Liver (tissue), 9 donors: ENCODE measurements around the gene LSMEM2. TPM values are rescaled to one million over a fixed set of nuclear protein-coding genes. Genes with fewer than 3 reads are reported as not detected.

Source experiments
- DNase-seq: peaks from one replicate; pipeline ENCODE4 v3.0.0-alpha.2; 2017; ENCODE audit warnings: low spot score
- H3K27ac ChIP-seq, 2 donors: one replicate each; pipeline ENCODE4 v1.7.0; 2013; ENCODE audit warnings: inconsistent platforms in 2 of 2, low read length in 2 of 2, control low read depth in 1 of 2, low read depth in 1 of 2, mild to moderate bottlenecking in 1 of 2
- H3K27me3 ChIP-seq, 4 donors: one replicate each; pipeline versions ENCODE4 v1.6.1 to v1.7.0; 2013; ENCODE audit warnings: low read length in 3 of 4, inconsistent platforms in 1 of 4, mild to moderate bottlenecking in 1 of 4, moderate library complexity in 1 of 4; ENCODE audit not compliant: control insufficient read depth in 4 of 4, insufficient read depth in 4 of 4
- H3K36me3 ChIP-seq, 4 donors: one replicate each; pipeline versions ENCODE4 v1.6.1 to v1.7.0; 2013; ENCODE audit warnings: low read length in 3 of 4, mild to moderate bottlenecking in 3 of 4, low read depth in 1 of 4, moderate library complexity in 1 of 4; ENCODE audit not compliant: control insufficient read depth in 4 of 4, insufficient read depth in 3 of 4
- H3K4me1 ChIP-seq, 4 donors: one replicate each; pipeline versions ENCODE4 v1.6.1 to v1.7.0; 2013; ENCODE audit warnings: low read length in 3 of 4, mild to moderate bottlenecking in 3 of 4, moderate library complexity in 1 of 4; ENCODE audit not compliant: control insufficient read depth in 4 of 4, insufficient read depth in 4 of 4
- H3K4me3 ChIP-seq, 3 donors: one replicate each; pipeline versions ENCODE4 v1.6.1 to v1.7.0; 2013; ENCODE audit warnings: low read length in 3 of 3, control low read depth in 1 of 3, low read depth in 1 of 3, mild to moderate bottlenecking in 1 of 3
- H3K9ac ChIP-seq, 2 donors: one replicate each; pipeline ENCODE4 v1.7.0; 2013; ENCODE audit warnings: low read length in 2 of 2, mild to moderate bottlenecking in 2 of 2, moderate library complexity in 2 of 2, control low read depth in 1 of 2, low read depth in 1 of 2
- H3K9me3 ChIP-seq, 4 donors: one replicate each; pipeline versions ENCODE4 v1.6.1 to v1.7.0; 2013; ENCODE audit warnings: low read length in 3 of 4; ENCODE audit not compliant: control insufficient read depth in 4 of 4
- EGR1 ChIP-seq, 2 donors: IDR thresholded peaks; 2 replicates each; pipeline ENCODE4 v1.6.1; 2016 to 2018; ENCODE audit warnings: antibody characterized with exemption in 2 of 2, low read depth in 2 of 2
- FOXA1 ChIP-seq: IDR thresholded peaks from 2 replicates; pipeline ENCODE4 v1.6.1; 2016; ENCODE audit warnings: antibody characterized with exemption
- FOXA2 ChIP-seq: IDR thresholded peaks from 2 replicates; pipeline ENCODE4 v1.6.1; 2016; ENCODE audit warnings: antibody characterized with exemption
- GABPA ChIP-seq, 2 donors: IDR thresholded peaks in 1 of 2; conservative IDR thresholded peaks in 1 of 2; 2 replicates each; pipeline ENCODE4 v1.6.1; 2016; ENCODE audit warnings: antibody characterized with exemption in 2 of 2, mild to moderate bottlenecking in 1 of 2, moderate library complexity in 1 of 2
- HNF4A ChIP-seq, 2 donors: conservative IDR thresholded peaks; 2 replicates each; pipeline ENCODE4 v1.6.1; 2016; ENCODE audit warnings: antibody characterized with exemption in 2 of 2, mild to moderate bottlenecking in 2 of 2
- HNF4G ChIP-seq: IDR thresholded peaks from 2 replicates; pipeline ENCODE4 v1.6.1; 2016; ENCODE audit warnings: antibody characterized with exemption
- JUND ChIP-seq, 2 donors: IDR thresholded peaks; 2 replicates each; pipeline ENCODE4 v1.6.1; 2016; ENCODE audit warnings: antibody characterized with exemption in 2 of 2
- NR2F2 ChIP-seq: IDR thresholded peaks from 2 replicates; pipeline ENCODE4 v1.6.1; 2016; ENCODE audit warnings: antibody characterized with exemption
- RAD21 ChIP-seq, 2 donors: IDR thresholded peaks; 2 replicates each; pipeline ENCODE4 v1.6.1; 2016; ENCODE audit warnings: antibody characterized with exemption in 2 of 2, mild to moderate bottlenecking in 2 of 2
- RXRA ChIP-seq, 2 donors: IDR thresholded peaks; 2 replicates each; pipeline ENCODE4 v1.6.1; 2017 to 2018; ENCODE audit warnings: antibody characterized with exemption in 2 of 2, mild to moderate bottlenecking in 1 of 2
- SP1 ChIP-seq: IDR thresholded peaks from 2 replicates; pipeline ENCODE4 v1.6.1; 2018; ENCODE audit warnings: antibody characterized with exemption, mild to moderate bottlenecking
- TAF1 ChIP-seq: conservative IDR thresholded peaks from 2 replicates; pipeline ENCODE4 v1.6.1; 2016; ENCODE audit warnings: antibody characterized with exemption, mild to moderate bottlenecking
- YY1 ChIP-seq: IDR thresholded peaks from 2 replicates; pipeline ENCODE4 v1.6.1; 2016; ENCODE audit warnings: antibody characterized with exemption, mild to moderate bottlenecking
- WGBS: extraction: QIAGEN DNeasy Blood & Tissue Kit; methylation state at CpG from one replicate; pipeline ENCODE4 v1.1.7; 2013; 5-methylcytosine and 5-hydroxymethylcytosine counted together
- polyA plus RNA-seq, 2 donors: library from polyadenylated mRNA; stranded (reverse) in 1 of 2; unstranded in 1 of 2; fragments of 200-250 nt in 1 of 2; fragments of >200 nt in 1 of 2; fragmentation: Nextera tagmentation in 1 of 2; extraction: Ambion mirVana in 1 of 2; gene quantifications; one replicate each; pipeline versions ENCODE4 v1.2.1 to v1.2.3, GENCODE V29; 2013 to 2015
- total RNA-seq, 2 donors: library from RNA; depleted of rRNA; stranded (reverse); fragments of >200 nt; gene quantifications; one replicate each; pipeline ENCODE4 v1.2.3, GENCODE V29; 2014
- TF ChIP-seq, protein P1 (sequence below): fragments of 150-350 bp; IDR thresholded peaks from 2 replicates; pipeline ENCODE4 v1.5.1; 2017; ENCODE audit warnings: improper control_type of control experiment, low read depth, low read length; ENCODE audit not compliant: missing input control
- TF ChIP-seq, protein P2 (sequence below): IDR thresholded peaks from 2 replicates; pipeline ENCODE4 v1.6.1; 2016; ENCODE audit warnings: antibody characterized with exemption
- TF ChIP-seq, protein P3 (sequence below): IDR thresholded peaks from 2 replicates; pipeline ENCODE4 v1.6.1; 2016; ENCODE audit warnings: antibody characterized with exemption, mild to moderate bottlenecking
- TF ChIP-seq, protein P4 (sequence below): IDR thresholded peaks from 2 replicates; pipeline ENCODE4 v1.6.1; 2016; ENCODE audit warnings: antibody characterized with exemption
- TF ChIP-seq, protein P5 (sequence below): IDR thresholded peaks from 2 replicates; pipeline ENCODE4 v1.6.1; 2016; ENCODE audit warnings: antibody characterized with exemption
- donor health status: healthy.
- donor health status: healthy.
- donor health status: healthy.
- donor health status: healthy.
- donor health status: healthy.

Gene LSMEM2
- total and polyA plus RNA-seq, 4 donors, result 0.03 to 0.08 TPM; not detected in 2

DNA sequence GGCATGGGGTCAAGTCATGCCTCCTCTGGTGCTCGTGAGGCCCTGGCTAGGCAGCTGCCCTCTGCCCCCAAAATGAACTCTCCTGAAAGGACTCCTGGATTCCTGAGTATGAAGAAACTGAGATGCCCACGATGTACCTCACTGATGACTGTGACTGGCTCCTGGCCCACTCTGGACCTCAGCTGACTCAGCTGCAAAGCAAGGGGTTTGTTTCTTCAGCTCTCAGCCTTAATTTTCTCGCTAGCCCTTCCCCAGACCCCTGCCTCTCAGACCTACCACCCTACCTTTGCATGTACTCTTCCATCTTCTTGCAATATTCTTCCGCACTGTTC is 48.1 kb upstream of the LSMEM2 start (continued):
- TF ChIP-seq, protein P1, sequence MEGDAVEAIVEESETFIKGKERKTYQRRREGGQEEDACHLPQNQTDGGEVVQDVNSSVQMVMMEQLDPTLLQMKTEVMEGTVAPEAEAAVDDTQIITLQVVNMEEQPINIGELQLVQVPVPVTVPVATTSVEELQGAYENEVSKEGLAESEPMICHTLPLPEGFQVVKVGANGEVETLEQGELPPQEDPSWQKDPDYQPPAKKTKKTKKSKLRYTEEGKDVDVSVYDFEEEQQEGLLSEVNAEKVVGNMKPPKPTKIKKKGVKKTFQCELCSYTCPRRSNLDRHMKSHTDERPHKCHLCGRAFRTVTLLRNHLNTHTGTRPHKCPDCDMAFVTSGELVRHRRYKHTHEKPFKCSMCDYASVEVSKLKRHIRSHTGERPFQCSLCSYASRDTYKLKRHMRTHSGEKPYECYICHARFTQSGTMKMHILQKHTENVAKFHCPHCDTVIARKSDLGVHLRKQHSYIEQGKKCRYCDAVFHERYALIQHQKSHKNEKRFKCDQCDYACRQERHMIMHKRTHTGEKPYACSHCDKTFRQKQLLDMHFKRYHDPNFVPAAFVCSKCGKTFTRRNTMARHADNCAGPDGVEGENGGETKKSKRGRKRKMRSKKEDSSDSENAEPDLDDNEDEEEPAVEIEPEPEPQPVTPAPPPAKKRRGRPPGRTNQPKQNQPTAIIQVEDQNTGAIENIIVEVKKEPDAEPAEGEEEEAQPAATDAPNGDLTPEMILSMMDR, result no peak
- no peak for TF ChIP-seq GABPA (IDR thresholded peaks at IDR 0.05 in 1 of 2, conservative IDR thresholded peaks at IDR 0.05 in 1 of 2)
- TF ChIP-seq RXRA (IDR thresholded peaks at IDR 0.05), result no peak
- no peak for TF ChIP-seq JUND (IDR thresholded peaks at IDR 0.05)
- no peak for TF ChIP-seq EGR1 (IDR thresholded peaks at IDR 0.05; ENCODE audit: low read depth in 2 of 2)

DNA sequence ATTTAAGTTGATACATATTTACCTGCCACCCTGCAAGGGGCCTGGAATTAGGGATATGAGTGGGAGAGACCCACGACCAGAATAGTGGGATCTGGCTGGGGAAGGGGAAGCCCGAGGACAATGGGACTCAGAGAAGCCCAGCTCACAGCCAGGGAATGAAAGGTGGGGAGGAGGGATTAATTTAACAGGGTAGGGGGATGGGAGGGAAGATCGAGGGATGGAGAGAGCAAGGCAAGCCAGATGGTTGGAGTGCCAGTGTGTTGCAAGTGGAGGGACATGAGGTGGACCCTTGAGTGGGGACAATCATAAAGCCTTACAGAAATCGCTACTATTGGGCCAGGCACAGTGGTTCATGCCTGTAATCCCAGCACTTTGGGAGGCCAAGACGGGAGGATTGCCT is 47.3 kb upstream of the LSMEM2 start:
- H3K9ac ChIP-seq, result no peak overlapping the region
- WGBS, result 88% methylated on average over 5 of the region's 5 CpGs
- peaks cover 8 to 15% (median 11%) of the 10 kb centered on the region in 4 donors for H3K4me1 ChIP-seq
- H3K4me3 ChIP-seq, result no peak overlapping the region
- no peaks in the 10 kb centered on the region for H3K36me3 ChIP-seq
- TF ChIP-seq SP1 (no peak), TAF1 (no peak), FOXA1 (no peak), FOXA2 (no peak), YY1 (no peak), HNF4A (conservative IDR thresholded peaks at IDR 0.05) (no peak), EGR1 (IDR thresholded peaks at IDR 0.05; ENCODE audit: low read depth in 2 of 2) (no peak), JUND (IDR thresholded peaks at IDR 0.05) (no peak), HNF4G (no peak), RAD21 (IDR thresholded peaks at IDR 0.05) (no peak), NR2F2 (no peak), RXRA (IDR thresholded peaks at IDR 0.05) (no peak)
- TF ChIP-seq, protein P2, sequence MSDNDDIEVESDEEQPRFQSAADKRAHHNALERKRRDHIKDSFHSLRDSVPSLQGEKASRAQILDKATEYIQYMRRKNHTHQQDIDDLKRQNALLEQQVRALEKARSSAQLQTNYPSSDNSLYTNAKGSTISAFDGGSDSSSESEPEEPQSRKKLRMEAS, result no peak
- TF ChIP-seq, protein P3, sequence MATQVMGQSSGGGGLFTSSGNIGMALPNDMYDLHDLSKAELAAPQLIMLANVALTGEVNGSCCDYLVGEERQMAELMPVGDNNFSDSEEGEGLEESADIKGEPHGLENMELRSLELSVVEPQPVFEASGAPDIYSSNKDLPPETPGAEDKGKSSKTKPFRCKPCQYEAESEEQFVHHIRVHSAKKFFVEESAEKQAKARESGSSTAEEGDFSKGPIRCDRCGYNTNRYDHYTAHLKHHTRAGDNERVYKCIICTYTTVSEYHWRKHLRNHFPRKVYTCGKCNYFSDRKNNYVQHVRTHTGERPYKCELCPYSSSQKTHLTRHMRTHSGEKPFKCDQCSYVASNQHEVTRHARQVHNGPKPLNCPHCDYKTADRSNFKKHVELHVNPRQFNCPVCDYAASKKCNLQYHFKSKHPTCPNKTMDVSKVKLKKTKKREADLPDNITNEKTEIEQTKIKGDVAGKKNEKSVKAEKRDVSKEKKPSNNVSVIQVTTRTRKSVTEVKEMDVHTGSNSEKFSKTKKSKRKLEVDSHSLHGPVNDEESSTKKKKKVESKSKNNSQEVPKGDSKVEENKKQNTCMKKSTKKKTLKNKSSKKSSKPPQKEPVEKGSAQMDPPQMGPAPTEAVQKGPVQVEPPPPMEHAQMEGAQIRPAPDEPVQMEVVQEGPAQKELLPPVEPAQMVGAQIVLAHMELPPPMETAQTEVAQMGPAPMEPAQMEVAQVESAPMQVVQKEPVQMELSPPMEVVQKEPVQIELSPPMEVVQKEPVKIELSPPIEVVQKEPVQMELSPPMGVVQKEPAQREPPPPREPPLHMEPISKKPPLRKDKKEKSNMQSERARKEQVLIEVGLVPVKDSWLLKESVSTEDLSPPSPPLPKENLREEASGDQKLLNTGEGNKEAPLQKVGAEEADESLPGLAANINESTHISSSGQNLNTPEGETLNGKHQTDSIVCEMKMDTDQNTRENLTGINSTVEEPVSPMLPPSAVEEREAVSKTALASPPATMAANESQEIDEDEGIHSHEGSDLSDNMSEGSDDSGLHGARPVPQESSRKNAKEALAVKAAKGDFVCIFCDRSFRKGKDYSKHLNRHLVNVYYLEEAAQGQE, result no peak
- TF ChIP-seq, protein P4, sequence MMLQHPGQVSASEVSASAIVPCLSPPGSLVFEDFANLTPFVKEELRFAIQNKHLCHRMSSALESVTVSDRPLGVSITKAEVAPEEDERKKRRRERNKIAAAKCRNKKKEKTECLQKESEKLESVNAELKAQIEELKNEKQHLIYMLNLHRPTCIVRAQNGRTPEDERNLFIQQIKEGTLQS, result no peak
- TF ChIP-seq, protein P5, sequence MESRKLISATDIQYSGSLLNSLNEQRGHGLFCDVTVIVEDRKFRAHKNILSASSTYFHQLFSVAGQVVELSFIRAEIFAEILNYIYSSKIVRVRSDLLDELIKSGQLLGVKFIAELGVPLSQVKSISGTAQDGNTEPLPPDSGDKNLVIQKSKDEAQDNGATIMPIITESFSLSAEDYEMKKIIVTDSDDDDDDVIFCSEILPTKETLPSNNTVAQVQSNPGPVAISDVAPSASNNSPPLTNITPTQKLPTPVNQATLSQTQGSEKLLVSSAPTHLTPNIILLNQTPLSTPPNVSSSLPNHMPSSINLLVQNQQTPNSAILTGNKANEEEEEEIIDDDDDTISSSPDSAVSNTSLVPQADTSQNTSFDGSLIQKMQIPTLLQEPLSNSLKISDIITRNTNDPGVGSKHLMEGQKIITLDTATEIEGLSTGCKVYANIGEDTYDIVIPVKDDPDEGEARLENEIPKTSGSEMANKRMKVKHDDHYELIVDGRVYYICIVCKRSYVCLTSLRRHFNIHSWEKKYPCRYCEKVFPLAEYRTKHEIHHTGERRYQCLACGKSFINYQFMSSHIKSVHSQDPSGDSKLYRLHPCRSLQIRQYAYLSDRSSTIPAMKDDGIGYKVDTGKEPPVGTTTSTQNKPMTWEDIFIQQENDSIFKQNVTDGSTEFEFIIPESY, result no peak
- TF ChIP-seq, protein P1, result no peak
- no peak for DNase-seq
- H3K27ac ChIP-seq, result no peak overlapping the region
- H3K9me3 ChIP-seq, result no peaks in the 10 kb centered on the region
- no peaks in the 10 kb centered on the region for H3K27me3 ChIP-seq
